Effector CD4-positive, alpha-beta T cell (primary cell): ENCODE data around the gene ZDHHC7.

Source experiments
- DNase-seq: peaks from one replicate; pipeline ENCODE4 v3.0.0-alpha.2; 2020

Gene ZDHHC7

DNA sequence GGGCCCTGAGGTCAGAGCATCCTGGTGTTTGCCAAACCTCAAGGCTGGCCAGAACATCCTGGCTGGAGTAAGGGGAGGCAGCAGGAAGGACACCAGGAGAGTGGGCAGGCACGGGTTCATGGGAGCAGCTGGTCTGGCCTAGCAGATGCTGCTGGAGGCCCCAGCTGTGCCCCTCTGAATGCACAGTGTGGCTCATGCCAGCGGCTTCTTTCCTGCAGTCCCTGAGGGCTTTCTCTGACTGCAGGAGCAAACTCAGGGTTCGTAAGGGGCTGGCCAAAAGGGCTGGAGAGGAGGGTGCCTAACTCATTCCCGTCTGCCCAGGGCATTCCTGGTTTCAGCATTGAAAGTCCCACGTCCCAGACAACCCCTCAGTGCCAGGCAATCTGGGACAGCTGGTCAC, 78.7 kb downstream of the ZDHHC7 start:
- no peak for DNase-seq

- DNase-seq: no peak
Observed at GRCh38 chr16:84931506-84931905, 79.8 kb downstream of the ZDHHC7 start.

DNA sequence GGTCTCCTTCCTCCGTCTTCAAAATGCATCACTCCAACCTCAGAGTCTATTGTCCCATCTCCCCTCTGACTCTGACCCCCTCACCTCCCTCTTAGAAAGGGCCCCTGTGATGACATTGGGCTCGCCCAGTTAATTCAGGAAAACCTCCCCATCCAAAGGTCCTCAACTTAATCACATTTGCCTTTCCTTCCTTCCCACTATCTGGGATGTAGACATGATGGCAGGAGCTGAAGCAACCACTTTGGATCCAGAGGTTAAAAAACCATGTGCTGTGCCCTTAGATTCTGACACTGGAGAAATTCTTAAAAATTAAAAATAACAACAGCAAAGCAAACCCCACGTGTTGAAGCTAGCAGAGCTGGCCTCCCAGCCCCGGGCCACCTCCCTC, 80.2 kb downstream of the ZDHHC7 start:
- no peak for DNase-seq

GRCh38 chr16:84930298-84931106, 80.8 kb downstream of the ZDHHC7 start:
- DNase-seq: no peak

- DNase-seq: no peak
Observed at GRCh38 chr16:84929421-84930297, 81.7 kb downstream of the ZDHHC7 start.

DNA sequence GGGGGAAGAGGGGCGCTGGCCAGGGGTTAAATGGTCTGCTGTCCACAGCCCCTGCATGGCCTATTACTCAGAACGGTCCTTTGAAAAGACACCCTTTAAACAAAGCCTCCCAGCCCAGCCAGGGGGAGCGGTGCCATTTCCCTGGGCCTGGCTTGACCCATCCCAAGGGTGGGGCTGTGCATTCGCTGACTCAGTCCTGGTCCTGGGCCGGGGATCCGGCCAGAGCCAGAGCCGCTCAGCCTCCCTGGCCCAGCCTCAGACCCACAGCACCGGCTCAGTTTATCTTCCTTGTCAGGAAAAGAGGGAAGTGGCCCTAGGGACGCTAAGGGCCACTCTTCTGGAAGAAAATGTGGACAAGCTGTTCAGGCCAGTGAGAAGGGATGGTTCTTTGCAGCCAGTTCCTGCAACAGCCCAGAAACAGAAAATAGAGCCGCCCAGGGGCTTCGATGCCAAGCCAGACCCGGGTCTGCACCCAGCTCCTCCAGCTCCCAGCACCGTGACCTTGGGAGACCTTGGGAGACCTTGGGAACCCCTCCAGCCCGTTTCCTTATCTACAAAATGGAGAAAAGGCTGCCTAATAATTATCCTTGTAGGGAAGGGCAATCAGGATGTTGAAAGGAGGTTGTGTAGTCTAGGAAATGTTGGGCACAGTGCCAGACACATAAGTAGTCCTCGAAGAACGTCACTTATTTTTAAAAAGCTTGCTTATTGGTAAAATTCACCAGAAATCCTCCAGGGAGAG, 82.5 kb downstream of the ZDHHC7 start:
- DNase-seq: no peak

GRCh38 chr16:84927621-84928591, 83.4 kb downstream of the ZDHHC7 start:
- no peak for DNase-seq

DNA sequence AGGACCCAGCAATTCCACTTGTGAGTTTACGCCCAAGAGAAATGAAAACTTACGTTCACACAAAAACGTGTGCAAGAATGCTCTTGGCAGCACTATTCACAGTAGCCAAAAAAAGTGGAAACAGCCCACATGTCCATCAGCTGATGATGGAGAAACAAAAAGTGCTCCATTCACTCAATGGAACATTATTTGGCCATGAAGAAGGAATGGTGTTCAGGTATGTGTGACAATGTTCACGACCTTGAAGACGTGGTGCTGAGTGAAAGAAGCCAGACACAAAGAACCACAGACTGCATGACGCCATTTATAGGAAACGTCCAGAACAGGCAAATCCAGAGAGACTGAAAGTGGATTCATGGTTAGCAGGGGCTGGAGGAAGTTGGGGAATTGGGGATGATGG, 84.9 kb downstream of the ZDHHC7 start:
- no peak for DNase-seq

- DNase-seq: no peak
Observed at GRCh38 chr16:84925773-84926372, 85.5 kb downstream of the ZDHHC7 start.

- DNase-seq: peak; percentile 67
Observed at GRCh38 chr16:84925092-84925772, 86.1 kb downstream of the ZDHHC7 start.

- no peak for DNase-seq
Observed at GRCh38 chr16:84924331-84925091, 86.8 kb downstream of the ZDHHC7 start.
